NCI-H460 (cell line): ENCODE results near the gene PTPRT. TPM values are rescaled to one million over a fixed set of nuclear protein-coding genes. Genes with fewer than 3 reads are reported as not detected.

Source experiments
- DNase-seq: peaks from one replicate; pipeline ENCODE4 v3.0.0-alpha.2; 2016; ENCODE audit warnings: low read depth; ENCODE audit errors: extremely low read depth
- polyA plus RNA-seq: library from polyadenylated mRNA; depleted of rRNA; stranded (reverse); fragments of >200 nt; gene quantifications from 2 replicates; pipeline ENCODE4 v1.2.3, GENCODE V29; 2014; cell fraction: nucleus; rRNA removed
- total RNA-seq: library from RNA; depleted of rRNA; stranded (reverse); fragments of >200 nt; shearing (Covaris generic); gene quantifications from 2 replicates; pipeline ENCODE4 v1.2.3, GENCODE V29; 2014; rRNA removed

The PTPRT gene
- total RNA-seq: not detected in 2 replicates
- not detected in 2 replicates for polyA plus RNA-seq

- DNase-seq: no peak
Measured at GRCh38 chr20:43189554-43190331, at the start of gene PTPRT. Gene PTPRT (minus strand): TSS chr20:43189906. CDS start chr20:43189733, 173 bp downstream.

DNA sequence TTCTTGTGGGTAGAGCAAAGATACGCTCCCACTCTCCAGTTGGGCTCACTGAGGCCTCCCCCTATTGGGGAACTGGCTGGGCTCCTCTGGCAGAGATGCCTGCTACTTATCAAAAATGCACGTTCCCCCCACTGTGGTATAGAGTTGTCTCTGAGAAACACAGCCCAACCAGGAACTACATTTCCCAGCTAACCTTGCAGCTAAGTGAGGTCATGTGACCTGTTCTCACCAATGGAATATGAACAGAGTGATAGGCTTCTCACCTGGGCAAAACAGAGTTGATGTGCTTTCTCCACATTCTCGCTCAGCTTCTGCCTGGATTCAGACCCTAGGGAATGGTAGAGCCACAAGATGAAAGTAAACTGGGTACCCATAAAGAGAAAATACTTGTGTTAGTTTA lies 49.1 kb upstream of the PTPRT start:
- DNase-seq: no peak

GRCh38 chr20:43238266-43238665 lies 48.6 kb upstream of the PTPRT start:
- no peak for DNase-seq

DNA sequence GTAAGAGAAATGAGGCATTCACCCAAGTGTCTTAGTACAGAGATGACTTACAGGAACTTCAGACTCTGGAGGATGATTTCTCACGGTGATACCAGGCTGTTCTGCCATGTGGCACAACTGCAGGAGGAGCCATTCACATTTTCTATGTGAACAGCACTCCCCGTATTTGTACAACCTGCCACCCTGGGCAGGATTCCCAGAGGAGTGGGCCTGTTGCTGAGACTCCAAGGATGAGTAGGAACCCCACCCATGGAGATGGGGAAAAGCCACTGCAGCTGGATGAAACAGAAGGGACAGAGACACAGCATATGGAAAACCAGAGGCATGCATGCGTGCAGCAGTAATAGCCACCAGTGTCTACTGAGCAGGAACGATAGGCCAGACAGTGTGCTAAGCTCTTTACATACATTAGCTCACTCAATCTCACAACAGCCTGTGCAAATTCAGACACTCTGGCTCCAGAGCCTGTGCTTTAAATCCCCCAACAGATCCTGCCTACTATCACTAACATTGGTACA lies 48.0 kb upstream of the PTPRT start:
- DNase-seq: no peak

DNA sequence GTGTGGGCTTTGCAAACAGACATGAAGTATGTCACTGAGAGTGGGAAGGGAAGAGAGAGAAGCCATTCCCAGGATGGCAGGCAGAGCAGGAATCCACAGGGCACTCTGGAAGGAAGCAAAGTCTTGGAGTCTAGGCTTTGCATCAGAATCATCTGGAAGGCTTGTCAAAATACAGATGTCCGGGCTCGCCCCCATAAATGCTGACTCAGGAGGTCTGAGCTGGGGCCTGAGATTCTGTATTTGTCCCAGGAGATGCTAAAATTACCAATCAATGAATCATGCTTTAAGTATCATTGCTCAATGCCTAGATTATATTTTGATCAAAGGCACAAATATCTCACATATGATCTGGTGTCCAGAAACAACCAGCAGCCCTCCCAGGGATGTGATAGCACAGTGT lies 46.3 kb upstream of the PTPRT start:
- DNase-seq: no peak

DNA sequence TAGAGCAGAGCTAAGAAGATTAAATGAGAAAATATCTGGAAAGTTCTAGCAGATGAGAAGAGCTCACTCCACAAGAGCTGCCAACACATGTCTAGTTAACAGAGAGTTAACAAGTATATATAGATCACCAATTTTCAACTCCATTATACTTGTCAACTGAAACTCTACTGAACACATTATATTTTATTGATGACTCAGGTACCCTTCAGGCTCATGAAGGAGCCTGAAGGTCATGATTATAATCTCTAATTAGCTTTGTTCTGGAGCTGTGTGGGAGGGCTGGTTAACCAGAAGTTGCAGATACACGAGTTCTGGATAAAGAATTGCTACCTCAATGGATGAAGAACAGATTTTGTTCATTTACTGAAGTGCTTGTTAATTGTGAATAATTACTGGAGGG lies 42.1 kb upstream of the PTPRT start:
- DNase-seq: no peak

GRCh38 chr20:43229696-43230095 lies 40.0 kb upstream of the PTPRT start:
- DNase-seq: no peak

- no peak for DNase-seq
Measured at GRCh38 chr20:43220612-43221011, 30.9 kb upstream of the PTPRT start.

DNA sequence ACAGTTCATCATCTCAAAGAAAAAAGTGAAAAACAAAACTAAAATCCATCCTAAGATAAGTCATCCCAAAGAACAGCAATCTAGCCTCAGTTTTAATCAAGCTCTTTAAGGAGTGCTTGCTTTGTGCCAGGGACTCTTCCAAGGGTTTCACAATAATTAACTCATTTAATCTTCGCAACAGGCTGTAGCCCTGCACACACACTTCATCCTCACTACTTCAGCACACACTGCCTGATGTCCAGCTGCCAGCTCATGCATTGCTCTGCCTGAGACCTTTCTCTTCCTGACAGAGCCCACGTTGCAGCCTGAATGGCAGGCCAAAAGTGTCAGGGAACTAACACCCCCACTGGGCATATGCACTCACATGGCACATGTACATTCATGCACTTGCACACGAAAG lies 21.2 kb upstream of the PTPRT start:
- no peak for DNase-seq

DNA sequence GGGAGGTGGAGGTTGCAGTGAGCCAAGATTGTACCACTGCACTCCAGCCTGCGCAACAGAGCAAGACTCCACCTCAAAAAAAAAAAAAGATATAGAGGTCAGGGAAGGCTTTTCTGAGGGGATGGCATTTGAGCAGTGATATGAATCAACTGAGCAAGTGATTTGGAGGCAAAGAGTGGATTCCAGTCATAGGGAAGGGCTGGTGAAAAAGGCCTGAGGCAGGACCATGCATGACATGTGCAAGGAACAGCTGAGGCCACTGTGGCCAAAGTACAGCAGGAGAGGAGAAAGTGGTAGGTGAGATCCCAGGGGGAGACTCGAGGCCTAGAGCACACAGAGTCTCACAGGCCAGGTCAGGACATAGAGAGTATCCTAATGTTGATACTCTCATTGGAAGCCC lies 20.1 kb upstream of the PTPRT start:
- no peak for DNase-seq

DNA sequence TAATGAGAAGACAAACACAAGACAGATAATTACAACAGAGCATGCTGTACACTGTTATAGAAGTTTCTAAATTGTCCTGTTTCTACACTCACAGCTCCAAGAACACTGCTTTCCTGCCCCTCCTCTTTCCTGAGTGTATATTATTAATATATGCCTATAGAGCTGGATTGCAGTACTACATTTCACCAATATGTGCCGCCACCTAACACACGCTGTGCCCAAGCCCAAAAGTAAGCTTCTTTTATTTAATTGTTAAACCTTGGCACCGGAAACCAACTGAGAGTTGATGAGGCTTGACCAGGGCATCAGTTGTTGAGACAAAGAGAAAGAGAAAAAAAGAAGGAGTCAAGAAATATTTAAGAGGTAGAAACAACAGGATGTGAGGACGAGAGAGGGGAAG lies 16.0 kb upstream of the PTPRT start:
- DNase-seq: no peak

DNA sequence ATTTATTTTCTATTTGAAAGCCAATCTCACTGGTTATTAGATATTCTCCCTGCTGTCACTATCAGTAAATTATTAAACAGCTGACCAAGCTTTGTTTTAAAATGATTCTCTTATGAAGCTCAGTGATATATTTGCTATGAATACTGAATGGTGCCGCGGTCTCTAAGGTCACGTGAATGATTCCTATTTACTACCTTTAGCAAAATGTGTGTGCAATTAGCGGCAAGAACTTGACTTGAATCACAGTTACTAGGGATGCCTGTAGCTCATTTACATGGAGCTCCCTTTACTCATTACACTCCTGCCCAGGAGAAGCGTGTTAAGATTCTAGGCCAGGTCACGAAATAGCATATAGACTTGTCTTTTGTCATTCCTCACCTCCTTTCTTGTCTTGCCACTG lies 12.4 kb upstream of the PTPRT start:
- DNase-seq: no peak

GRCh38 chr20:43198607-43199006 lies 8.9 kb upstream of the PTPRT start:
- no peak for DNase-seq

- DNase-seq: no peak
Measured at GRCh38 chr20:43196243-43196642, 6.5 kb upstream of the PTPRT start.

GRCh38 chr20:43194137-43194536 lies 4.4 kb upstream of the PTPRT start:
- no peak for DNase-seq

GRCh38 chr20:43193443-43193842 lies 3.7 kb upstream of the PTPRT start:
- no peak for DNase-seq

DNA sequence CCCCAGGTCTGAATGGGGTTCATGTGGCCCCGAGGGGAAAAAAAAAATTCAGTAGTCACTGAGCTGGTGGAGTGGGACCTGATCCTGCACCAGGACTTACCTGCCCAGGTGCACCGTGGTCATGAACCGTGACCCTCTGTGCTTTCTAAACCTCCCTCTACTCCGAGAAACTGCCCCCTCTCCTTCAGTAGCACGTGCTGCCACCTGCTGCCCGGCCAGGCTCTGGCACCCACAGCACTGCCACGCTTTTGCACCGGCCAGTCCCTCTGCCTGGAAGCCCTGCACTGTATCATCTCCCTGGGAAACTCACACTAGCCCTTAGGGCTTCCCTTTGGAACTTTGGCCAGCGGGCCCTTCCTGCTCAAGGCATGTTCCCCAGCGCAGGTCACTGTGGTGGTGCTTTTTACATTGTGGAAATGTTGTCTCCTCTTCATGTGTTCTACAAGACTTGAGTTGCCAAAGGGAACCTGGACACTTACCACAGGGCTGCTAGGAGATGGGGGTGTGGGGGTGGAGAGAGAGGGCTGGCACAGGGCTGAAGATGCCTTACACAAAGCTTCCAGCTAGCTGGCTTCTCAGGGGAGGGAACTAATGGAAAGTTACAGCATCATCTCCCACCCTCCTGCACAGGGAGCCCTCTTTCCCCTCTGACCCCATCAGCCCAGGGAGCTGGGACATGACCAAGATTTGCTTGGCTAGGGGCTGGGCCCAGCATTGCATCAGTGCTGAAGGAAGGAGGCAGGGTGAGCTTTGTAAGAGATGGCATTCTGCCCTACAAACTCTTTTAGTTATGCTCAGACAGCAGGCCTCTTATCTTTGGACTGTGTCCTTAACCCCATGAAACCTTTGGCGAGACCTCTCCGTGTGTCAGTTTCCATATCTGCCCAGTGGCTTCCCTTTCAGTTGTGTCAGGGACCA lies 2.5 kb upstream of the PTPRT start:
- DNase-seq: no peak

DNA sequence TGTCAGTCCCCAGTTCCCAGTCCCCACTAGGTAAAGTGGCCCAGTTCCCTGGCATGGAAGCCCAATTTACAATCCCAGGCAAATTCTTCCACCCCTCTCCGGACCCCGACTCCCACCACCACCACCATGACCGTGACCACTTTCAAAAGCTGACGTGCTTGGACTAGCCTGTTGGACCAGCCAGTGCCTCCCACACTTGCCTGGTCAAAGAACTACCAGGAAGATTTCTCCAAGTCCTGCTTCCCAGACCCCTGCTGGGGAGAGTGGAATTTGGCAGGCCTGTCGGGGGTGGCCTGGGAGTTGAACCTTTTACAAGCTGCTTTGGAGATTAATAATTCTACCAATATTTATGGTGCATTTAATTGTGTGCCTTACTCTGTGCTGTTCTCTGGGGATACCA lies 1.4 kb upstream of the PTPRT start:
- no peak for DNase-seq

DNA sequence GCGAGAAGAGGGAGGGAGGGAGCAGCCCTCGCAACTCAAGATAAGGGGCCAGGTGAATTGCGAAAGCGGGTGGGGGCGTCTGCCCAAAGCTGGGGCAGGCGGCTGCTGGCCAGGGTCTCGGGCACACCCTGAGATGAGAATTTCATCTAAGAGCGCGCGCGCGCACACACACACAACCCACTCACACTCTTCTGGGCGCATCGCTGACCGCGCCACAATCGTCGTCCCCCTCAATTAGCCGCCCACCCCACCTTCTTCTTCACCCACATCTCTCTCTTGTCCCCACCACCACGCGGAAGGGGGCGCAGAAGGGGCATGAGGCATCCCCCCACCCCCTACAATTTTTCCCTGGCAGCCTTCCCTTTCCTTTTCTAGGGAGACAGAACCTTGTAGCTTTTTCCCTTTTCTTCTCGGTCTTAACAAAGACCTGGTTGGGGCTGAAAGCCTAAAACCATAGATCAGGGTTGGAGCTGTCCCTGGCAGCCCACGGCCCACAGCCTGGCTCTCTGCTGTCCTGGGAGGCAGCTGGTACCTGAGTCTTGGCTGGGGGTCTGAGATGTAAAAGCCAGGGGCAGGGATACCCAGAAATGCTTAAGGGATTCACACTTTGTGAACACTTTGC lies 737 bp upstream of the PTPRT start:
- DNase-seq: no peak

GRCh38 chr20:43188861-43189553 lies 699 bp downstream of the PTPRT start:
- DNase-seq: no peak
